ENCODE results near the gene GPX2.

- TF ChIP-seq JUND (IDR thresholded peaks at IDR 0.05) (no peak), RXRA (IDR thresholded peaks at IDR 0.05) (no peak), RAD21 (IDR thresholded peaks at IDR 0.05) (no peak), MAX (IDR thresholded peaks at IDR 0.05) (no peak), CTCF (IDR thresholded peaks at IDR 0.05; ENCODE audit: low read depth, low read length, missing input control) (no peak), YY1 (IDR thresholded peaks at IDR 0.05) (no peak), GABPA (IDR thresholded peaks at IDR 0.05 in 1 of 2, conservative IDR thresholded peaks at IDR 0.05 in 1 of 2) (no peak), FOXA1 (IDR thresholded peaks at IDR 0.05) (no peak), SP1 (IDR thresholded peaks at IDR 0.05) (no peak), EGR1 (IDR thresholded peaks at IDR 0.05; ENCODE audit: low read depth in 2 of 2) (no peak), TAF1 (conservative IDR thresholded peaks at IDR 0.05) (no peak), ATF3 (IDR thresholded peaks at IDR 0.05) (no peak), REST (IDR thresholded peaks at IDR 0.05) (no peak)
Measured at GRCh38 chr14:64931123-64931522, 11.4 kb downstream of the GPX2 start.
